Keratinocyte (primary cell): ENCODE measurements around the gene ADARB2. TPM values are rescaled to one million over a fixed set of nuclear protein-coding genes. Genes with fewer than 3 reads are reported as not detected.

Source experiments
- DNase-seq: peaks from one replicate; pipeline ENCODE4 v3.0.0-alpha.2; 2011; ENCODE audit warnings: low read depth, missing footprints, low spot score
- FAIRE-seq: peaks from 2 replicates; lab custom pipeline; 2011; peaks lifted over from hg19 to GRCh38; lab: Jason Lieb, UNC
- H2AFZ ChIP-seq: 2 replicates; pipeline ENCODE4 v1.6.0; 2012; ENCODE audit warnings: low read length, control low read depth, inconsistent platforms; ENCODE audit not compliant: control insufficient read depth
- H3K27ac ChIP-seq: 2 replicates; pipeline ENCODE4 v1.5.1; 2011; ENCODE audit warnings: low read length; ENCODE audit not compliant: control insufficient read depth, insufficient read depth
- H3K27me3 ChIP-seq: 3 replicates; pipeline ENCODE4 v1.6.0; 2011; ENCODE audit warnings: low read length; ENCODE audit not compliant: control insufficient read depth, insufficient read depth; ENCODE audit errors: extremely low read depth
- H3K36me3 ChIP-seq, 2 experiments: 2 replicates in 1 of 2; 3 replicates in 1 of 2; pipeline ENCODE4 v1.5.1; 2011; ENCODE audit warnings: low read length in 2 of 2, mild to moderate bottlenecking in 1 of 2; ENCODE audit not compliant: control insufficient read depth in 2 of 2, insufficient read depth in 2 of 2; ENCODE audit errors: extremely low read depth in 1 of 2
- H3K4me1 ChIP-seq: 3 replicates; pipeline ENCODE4 v1.5.1; 2011; ENCODE audit warnings: low read length; ENCODE audit not compliant: control insufficient read depth, insufficient read depth; ENCODE audit errors: extremely low read depth
- H3K4me2 ChIP-seq: 3 replicates; pipeline ENCODE4 v1.6.0; 2011; ENCODE audit warnings: low read depth, low read length; ENCODE audit not compliant: control insufficient read depth, insufficient read depth; ENCODE audit errors: extremely low read depth
- H3K4me3 ChIP-seq, 3 experiments: fragments of 200-600 bp in 1 of 3; sonication (generic) in 1 of 3; 2 replicates in 2 of 3; 3 replicates in 1 of 3; pipeline ENCODE4 v1.5.1; 2011 to 2016; ENCODE audit warnings: low read length in 3 of 3, mild to moderate bottlenecking in 3 of 3, control low read depth in 2 of 3, inconsistent platforms in 1 of 3, low read depth in 1 of 3, mixed read lengths in 1 of 3, mixed run types in 1 of 3, moderate library complexity in 1 of 3; ENCODE audit not compliant: control insufficient read depth in 2 of 3, insufficient read depth in 2 of 3; ENCODE audit errors: extremely low read depth in 1 of 3
- H3K79me2 ChIP-seq: 2 replicates; pipeline ENCODE4 v1.6.0; 2012; ENCODE audit warnings: low read length; ENCODE audit not compliant: control insufficient read depth, insufficient read depth
- H3K9ac ChIP-seq: 3 replicates; pipeline ENCODE4 v1.6.0; 2011; ENCODE audit warnings: low read length; ENCODE audit not compliant: control insufficient read depth, insufficient read depth; ENCODE audit errors: extremely low read depth
- H3K9me1 ChIP-seq: 3 replicates; pipeline ENCODE4 v1.6.0; 2011; ENCODE audit warnings: low read length; ENCODE audit not compliant: control insufficient read depth, insufficient read depth; ENCODE audit errors: extremely low read depth
- H3K9me3 ChIP-seq: 2 replicates; pipeline ENCODE4 v1.5.1; 2012; ENCODE audit warnings: low read depth, low read length; ENCODE audit not compliant: control insufficient read depth
- H4K20me1 ChIP-seq: 3 replicates; pipeline ENCODE4 v1.6.0; 2011; ENCODE audit warnings: low read length; ENCODE audit not compliant: control insufficient read depth, insufficient read depth; ENCODE audit errors: extremely low read depth
- EZH2 ChIP-seq: IDR thresholded peaks from one replicate; pipeline ENCODE4 v1.6.1; 2012; ENCODE audit warnings: inconsistent platforms, mild to moderate bottlenecking, low read length, moderate library complexity
- dilution Hi-C: fragments of 300-500 bp; cut with MboI; formaldehyde crosslinking; loops from one replicate; pipeline ENCODE4 v1.7.0; 2020; ENCODE audit warnings: low sequenced_read_pairs; ENCODE audit not compliant: extremely low pct_ligation_motif_present
- polyA plus RNA-seq, 5 experiments: library from polyadenylated mRNA; depleted of rRNA in 3 of 5; stranded (reverse) in 3 of 5; stranded (forward) in 1 of 5; unstranded in 1 of 5; fragments of >200 nt; gene quantifications; 1 replicate in 1 of 5; 2 replicates in 3 of 5; 3 replicates in 1 of 5; pipeline versions ENCODE4 v1.2.1 to v1.2.3, GENCODE V29; 2011 to 2012; ENCODE audit warnings: missing spikeins in 2 of 5, low read depth in 1 of 5, low replicate concordance in 1 of 5
- TF ChIP-seq, protein P1 (sequence below), 3 experiments: IDR thresholded peaks in 1 of 3; conservative IDR thresholded peaks in 1 of 3; optimal IDR thresholded peaks in 1 of 3; 2 replicates in 2 of 3; 3 replicates in 1 of 3; pipeline versions ENCODE3 to v1.5.1; 2011; ENCODE audit warnings: low read length in 3 of 3, mild to moderate bottlenecking in 3 of 3, moderate library complexity in 2 of 3, control low read depth in 1 of 3, inconsistent platforms in 1 of 3; ENCODE audit not compliant: insufficient read depth in 2 of 3; ENCODE audit errors: extremely low read depth in 1 of 3

ADARB2 gene
- polyA plus RNA-seq, 1 donor (not counting 4 experiments of a cell fraction or from before 2014, with no cell fraction given) = not detected

DNA sequence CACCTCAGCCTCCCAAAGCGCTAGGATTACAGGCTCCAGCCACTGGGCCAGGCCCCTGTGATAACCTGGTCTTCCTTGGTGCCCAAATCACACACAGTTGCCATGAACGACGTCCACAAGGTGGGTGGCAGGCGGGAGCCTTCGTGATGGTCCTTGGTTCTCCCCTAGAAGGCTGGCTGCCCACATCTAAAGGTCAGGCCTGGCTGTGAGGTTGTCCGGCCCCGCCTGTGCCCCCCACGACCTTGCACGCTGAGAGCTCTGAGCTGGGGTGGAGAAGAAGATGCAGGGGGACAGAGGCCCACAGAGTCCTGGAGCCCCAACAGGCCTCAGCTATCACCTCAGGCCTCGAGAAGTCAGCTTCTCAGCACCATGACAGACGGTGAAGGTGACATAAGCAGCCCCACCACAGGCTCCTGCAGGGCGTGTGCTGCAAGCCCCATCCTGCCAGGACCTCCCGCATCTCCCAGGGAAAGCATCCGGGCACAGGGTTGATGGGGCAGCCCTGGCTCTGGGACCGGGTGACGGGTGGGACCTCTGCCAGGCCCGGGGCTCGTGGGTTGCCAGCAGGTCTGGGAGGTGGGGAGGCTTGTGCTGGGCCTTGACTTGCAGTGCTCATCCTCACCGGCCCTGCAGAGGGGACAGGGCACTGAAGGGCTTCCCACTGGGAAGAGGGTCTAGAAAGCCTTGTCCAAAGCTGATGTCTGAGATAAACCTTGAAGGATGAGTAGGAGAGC, 463.8 kb downstream of the ADARB2 start:
- H3K9me1 ChIP-seq = no peaks in the 10 kb centered on the region
- no peak for FAIRE-seq
- H2AFZ ChIP-seq = no peak overlapping the region
- no peak overlapping the region for H3K9ac ChIP-seq
- dilution Hi-C loops = no loop called here
- H3K27ac ChIP-seq = no peak overlapping the region
- H3K9me3 ChIP-seq = no peaks in the 10 kb centered on the region
- no peak for DNase-seq
- H3K27me3 ChIP-seq = no peaks in the 10 kb centered on the region
- peaks cover 2% of the 10 kb centered on the region for H3K4me1 ChIP-seq
- no peak overlapping the region for H3K4me2 ChIP-seq
- H3K36me3 ChIP-seq = no peaks in the 10 kb centered on the region
- H4K20me1 ChIP-seq = no peaks in the 10 kb centered on the region
- H3K4me3 ChIP-seq = no peak overlapping the region
- H3K79me2 ChIP-seq = no peaks in the 10 kb centered on the region
- TF ChIP-seq, protein P1, sequence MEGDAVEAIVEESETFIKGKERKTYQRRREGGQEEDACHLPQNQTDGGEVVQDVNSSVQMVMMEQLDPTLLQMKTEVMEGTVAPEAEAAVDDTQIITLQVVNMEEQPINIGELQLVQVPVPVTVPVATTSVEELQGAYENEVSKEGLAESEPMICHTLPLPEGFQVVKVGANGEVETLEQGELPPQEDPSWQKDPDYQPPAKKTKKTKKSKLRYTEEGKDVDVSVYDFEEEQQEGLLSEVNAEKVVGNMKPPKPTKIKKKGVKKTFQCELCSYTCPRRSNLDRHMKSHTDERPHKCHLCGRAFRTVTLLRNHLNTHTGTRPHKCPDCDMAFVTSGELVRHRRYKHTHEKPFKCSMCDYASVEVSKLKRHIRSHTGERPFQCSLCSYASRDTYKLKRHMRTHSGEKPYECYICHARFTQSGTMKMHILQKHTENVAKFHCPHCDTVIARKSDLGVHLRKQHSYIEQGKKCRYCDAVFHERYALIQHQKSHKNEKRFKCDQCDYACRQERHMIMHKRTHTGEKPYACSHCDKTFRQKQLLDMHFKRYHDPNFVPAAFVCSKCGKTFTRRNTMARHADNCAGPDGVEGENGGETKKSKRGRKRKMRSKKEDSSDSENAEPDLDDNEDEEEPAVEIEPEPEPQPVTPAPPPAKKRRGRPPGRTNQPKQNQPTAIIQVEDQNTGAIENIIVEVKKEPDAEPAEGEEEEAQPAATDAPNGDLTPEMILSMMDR (optimal IDR thresholded peaks at IDR 0.05 in 1 of 3, IDR thresholded peaks at IDR 0.05 in 1 of 3, conservative IDR thresholded peaks at IDR 0.05 in 1 of 3; ENCODE audit: extremely low read depth in 1 of 3, insufficient read depth in 2 of 3, low read length in 3 of 3) = no peak
- no peak for TF ChIP-seq EZH2

DNA sequence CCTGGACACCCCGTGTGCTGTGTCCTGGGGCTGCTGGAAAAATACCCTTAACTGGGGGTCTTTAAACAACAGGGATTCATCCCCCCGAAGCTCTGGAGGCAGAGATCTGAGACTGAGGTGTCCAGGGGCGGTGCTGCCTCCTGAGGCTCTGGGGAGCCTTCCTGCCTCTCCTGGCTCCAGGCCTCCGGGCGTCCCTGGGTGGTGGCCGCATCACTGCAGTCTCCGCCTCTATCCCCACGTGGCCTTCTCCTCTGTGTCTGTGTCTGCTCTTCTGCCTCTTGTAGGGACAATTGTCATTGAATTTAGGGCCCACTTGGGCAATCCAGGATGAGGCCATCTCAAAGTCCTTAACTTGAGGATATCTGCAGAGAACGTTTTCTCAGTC, 464.6 kb downstream of the ADARB2 start:
- peaks cover 2% of the 10 kb centered on the region for H3K4me1 ChIP-seq
- no peak overlapping the region for H3K4me2 ChIP-seq
- no peak for DNase-seq
- H3K36me3 ChIP-seq = no peaks in the 10 kb centered on the region
- no peak overlapping the region for H2AFZ ChIP-seq
- H3K4me3 ChIP-seq = no peak overlapping the region
- FAIRE-seq = no peak
- no peak overlapping the region for H3K27ac ChIP-seq
- H3K9me3 ChIP-seq = no peaks in the 10 kb centered on the region
- dilution Hi-C loops = no loop called here
- H3K27me3 ChIP-seq = no peaks in the 10 kb centered on the region
- H4K20me1 ChIP-seq = no peaks in the 10 kb centered on the region
- H3K79me2 ChIP-seq = no peaks in the 10 kb centered on the region
- no peak overlapping the region for H3K9ac ChIP-seq
- H3K9me1 ChIP-seq = no peaks in the 10 kb centered on the region
- TF ChIP-seq EZH2 = no peak
